ENCODE data around the gene EXOC3L4. TPM values are rescaled to one million over a fixed set of nuclear protein-coding genes. Genes with fewer than 3 reads are reported as not detected.
A peak's percentile ranks its signal among the peaks of the same experiment; 100 is the strongest.

The EXOC3L4 gene
- total RNA-seq, 1 experiment from 2014 or later: 6.3 TPM

GRCh38 chr14:103128631-103129300 is 34.2 kb downstream of the EXOC3L4 start:
- CTCF ChIA-PET: interaction anchor here (0.6 to 3.1 kb wide), 3 partner anchors 24 to 169 kb away, joined by 6 to 26 read pairs (median 11); no protein-coding TSS in a partner anchor
- Mint-ChIP-seq H3K4me3 (ENCODE audit: unreplicated experiment) (no peak overlapping the region), H3K4me1 (ENCODE audit: low read depth, unreplicated experiment) (peaks cover 6% of the 10 kb centered on the region), H3K27me3 (ENCODE audit: insufficient read depth, unreplicated experiment) (no peaks in the 10 kb centered on the region), H3K27ac (ENCODE audit: unreplicated experiment) (no peak overlapping the region), H3K36me3 (ENCODE audit: insufficient read depth, unreplicated experiment) (no peaks in the 10 kb centered on the region), H3K9me3 (ENCODE audit: unreplicated experiment) (no peaks in the 10 kb centered on the region)
- no TSS peak for BruUV-seq (replicated peaks)
- H3K36me3 ChIP-seq (ENCODE audit: control insufficient read depth, insufficient read depth, low read length): no peaks in the 10 kb centered on the region
- intact Hi-C loops (cut with micrococcal nuclease; ENCODE audit: unreplicated experiment): loop anchor here (5.0 kb wide), 1 partner anchor 59 kb away; no protein-coding TSS in a partner anchor
- POLR2A ChIA-PET: no interaction called here
- no peak overlapping the region for H3K4me3 ChIP-seq (ENCODE audit: low read depth, low read length)
- TF ChIP-seq CTCF (IDR thresholded peaks at IDR 0.05; ENCODE audit: insufficient read depth in 1 of 2, low read depth in 1 of 2, low read length in 1 of 2, severe bottlenecking in 1 of 2, unreplicated experiment in 1 of 2): no peak
- no peaks in the 10 kb centered on the region for H3K9me3 ChIP-seq
- DNase-seq: no peak
- H3K4me1 ChIP-seq: peaks cover 7% of the 10 kb centered on the region
- no peaks in the 10 kb centered on the region for H3K27me3 ChIP-seq (replicated peaks; ENCODE audit: control insufficient read depth, insufficient read depth, low read length)

- H3K9me3 Mint-ChIP-seq (ENCODE audit: unreplicated experiment): no peaks in the 10 kb centered on the region
- no TSS peak for BruUV-seq (replicated peaks)
- Histone ChIP-seq H3K4me1 (peaks cover 7% of the 10 kb centered on the region), H3K9me3 (no peaks in the 10 kb centered on the region), H3K27me3 (replicated peaks; ENCODE audit: control insufficient read depth, insufficient read depth, low read length) (no peaks in the 10 kb centered on the region), H3K4me3 (ENCODE audit: low read depth, low read length) (no peak overlapping the region), H3K36me3 (ENCODE audit: control insufficient read depth, insufficient read depth, low read length) (no peaks in the 10 kb centered on the region)
- ChIA-PET POLR2A (no interaction called here), CTCF (interaction anchor here (0.6 to 0.7 kb wide), 3 partner anchors 26 to 364 kb away, joined by 3 to 6 read pairs (median 3); no protein-coding TSS in a partner anchor)
- TF ChIP-seq CTCF (IDR thresholded peaks at IDR 0.05; ENCODE audit: insufficient read depth in 1 of 2, low read depth in 1 of 2, low read length in 1 of 2, severe bottlenecking in 1 of 2, unreplicated experiment in 1 of 2): no peak
- H3K36me3 Mint-ChIP-seq (ENCODE audit: insufficient read depth, unreplicated experiment): no peaks in the 10 kb centered on the region
- no peak overlapping the region for H3K4me3 Mint-ChIP-seq (ENCODE audit: unreplicated experiment)
- no peak overlapping the region for H3K27ac Mint-ChIP-seq (ENCODE audit: unreplicated experiment)
- no peaks in the 10 kb centered on the region for H3K27me3 Mint-ChIP-seq (ENCODE audit: insufficient read depth, unreplicated experiment)
- intact Hi-C loops (cut with micrococcal nuclease; ENCODE audit: unreplicated experiment): loop anchor here (5.0 kb wide), 1 partner anchor 58 kb away; no protein-coding TSS in a partner anchor
- peak in 1 of 2 experiments; percentile 48 for DNase-seq
- peaks cover 6% of the 10 kb centered on the region for H3K4me1 Mint-ChIP-seq (ENCODE audit: low read depth, unreplicated experiment)
Observed at GRCh38 chr14:103129301-103130016, 34.9 kb downstream of the EXOC3L4 start.

- Mint-ChIP-seq H3K27ac (ENCODE audit: unreplicated experiment) (peak overlapping the region; percentile 2), H3K4me1 (ENCODE audit: low read depth, unreplicated experiment) (peaks cover 6% of the 10 kb centered on the region), H3K9me3 (ENCODE audit: unreplicated experiment) (no peaks in the 10 kb centered on the region), H3K36me3 (ENCODE audit: insufficient read depth, unreplicated experiment) (no peaks in the 10 kb centered on the region), H3K27me3 (ENCODE audit: insufficient read depth, unreplicated experiment) (no peaks in the 10 kb centered on the region), H3K4me3 (ENCODE audit: unreplicated experiment) (no peak overlapping the region)
- Histone ChIP-seq H3K9me3 (no peaks in the 10 kb centered on the region), H3K27me3 (replicated peaks; ENCODE audit: control insufficient read depth, insufficient read depth, low read length) (no peaks in the 10 kb centered on the region), H3K36me3 (ENCODE audit: control insufficient read depth, insufficient read depth, low read length) (no peaks in the 10 kb centered on the region), H3K4me1 (peaks cover 7% of the 10 kb centered on the region), H3K4me3 (ENCODE audit: low read depth, low read length) (no peak overlapping the region)
- intact Hi-C loops (cut with micrococcal nuclease; ENCODE audit: unreplicated experiment): no loop called here
- POLR2A ChIA-PET: no interaction called here
- no peak for TF ChIP-seq CTCF (IDR thresholded peaks at IDR 0.05; ENCODE audit: insufficient read depth in 1 of 2, low read depth in 1 of 2, low read length in 1 of 2, severe bottlenecking in 1 of 2, unreplicated experiment in 1 of 2)
- CTCF ChIA-PET: interaction anchor here (0.6 to 0.7 kb wide), 2 partner anchors 26 to 364 kb away, joined by 3 read pairs; no protein-coding TSS in a partner anchor
- no TSS peak for BruUV-seq (replicated peaks)
- no peak for DNase-seq
Observed at GRCh38 chr14:103130017-103130764, 35.7 kb downstream of the EXOC3L4 start.
